GM15510 (cell line): ENCODE data around the gene NAA50.

Experiments
- POLR2A ChIP-seq: IDR thresholded peaks from 3 replicates; pipeline ENCODE4 v1.6.1; 2011; ENCODE audit warnings: borderline replicate concordance; ENCODE audit not compliant: insufficient read length; ENCODE audit errors: extremely low read depth

Gene NAA50

DNA sequence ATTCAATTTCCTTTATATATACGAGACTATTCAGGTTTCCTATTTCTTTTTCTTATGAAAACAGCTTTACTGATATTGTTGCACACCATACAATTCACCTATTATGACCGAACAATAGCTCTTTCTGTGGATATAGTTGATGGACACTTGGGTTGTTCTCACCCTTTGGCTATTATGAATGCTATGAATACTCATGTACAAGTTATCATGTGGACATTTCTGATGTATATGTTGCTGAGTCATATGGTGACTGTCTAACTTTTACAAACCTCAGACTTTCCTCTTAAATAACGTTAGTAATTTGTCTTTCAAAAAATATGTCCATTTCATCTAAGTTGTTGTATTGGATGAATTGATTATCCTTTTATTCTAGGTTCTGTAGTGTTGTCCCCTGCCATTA lies 33.9 kb downstream of the NAA50 start:
- no peak for TF ChIP-seq POLR2A

DNA sequence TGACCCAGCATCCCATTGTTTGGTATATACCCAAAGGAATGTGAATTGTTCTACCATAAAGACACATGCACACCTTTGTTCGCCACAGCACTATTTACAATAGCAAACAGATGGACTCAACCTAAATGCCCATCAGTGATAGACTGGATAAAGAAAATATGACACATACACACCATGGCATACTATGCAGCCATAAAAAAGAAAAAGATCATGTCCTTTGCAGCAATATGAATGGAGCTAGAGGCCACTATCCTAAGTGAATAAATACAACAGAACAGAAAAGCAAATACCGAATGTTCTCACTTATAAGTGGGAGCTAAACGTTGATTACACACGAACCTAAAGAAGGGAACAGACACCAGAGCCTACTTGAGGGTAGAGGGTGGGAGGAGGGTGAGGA lies 38.2 kb downstream of the NAA50 start:
- no peak for TF ChIP-seq POLR2A

DNA sequence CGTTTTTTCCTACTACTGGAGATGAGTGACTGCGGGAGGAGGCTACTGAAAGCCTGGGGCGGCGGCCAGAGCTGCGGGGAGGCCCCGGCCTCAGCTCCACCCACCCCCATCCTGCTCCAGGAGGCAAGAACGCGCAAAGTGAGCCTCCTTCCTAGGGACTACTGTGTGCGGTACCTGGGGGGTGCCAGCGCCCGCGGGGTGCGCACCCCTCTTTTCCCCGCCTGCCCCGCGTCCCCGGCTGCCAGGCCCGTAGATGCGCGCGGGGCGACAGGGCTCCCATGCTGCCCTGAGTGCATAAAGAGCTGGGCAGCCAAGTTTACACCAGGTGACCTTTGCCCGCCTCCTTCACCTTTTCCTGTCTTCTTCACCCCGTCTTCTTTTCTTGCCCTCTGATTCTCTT lies 47.1 kb downstream of the NAA50 start:
- no peak for TF ChIP-seq POLR2A

DNA sequence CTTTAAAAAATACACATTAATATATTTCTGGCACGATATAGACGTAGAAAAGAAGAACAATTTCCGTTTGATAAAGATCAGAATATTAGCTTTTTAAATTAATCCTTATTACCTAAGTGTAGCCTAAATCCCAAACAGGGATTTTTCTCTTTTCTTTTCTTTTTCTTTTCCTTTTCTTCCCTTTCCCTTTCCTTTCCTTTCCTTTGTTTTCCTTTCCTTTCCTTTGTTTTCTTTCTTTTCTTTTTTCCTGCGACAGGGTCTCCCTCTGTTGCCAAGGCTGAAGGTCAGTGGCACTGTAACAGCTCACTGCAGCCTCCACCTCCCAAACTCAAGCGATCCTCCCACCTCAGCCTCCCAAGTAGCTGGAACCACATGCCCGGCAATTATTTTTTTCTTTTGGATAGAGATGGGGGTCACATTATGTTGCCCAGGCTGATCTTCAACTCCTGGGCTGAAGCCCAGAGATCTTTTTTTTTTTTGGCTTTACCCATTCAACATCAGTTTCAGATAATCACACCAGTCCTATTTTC lies 47.8 kb downstream of the NAA50 start:
- TF ChIP-seq POLR2A = no peak

DNA sequence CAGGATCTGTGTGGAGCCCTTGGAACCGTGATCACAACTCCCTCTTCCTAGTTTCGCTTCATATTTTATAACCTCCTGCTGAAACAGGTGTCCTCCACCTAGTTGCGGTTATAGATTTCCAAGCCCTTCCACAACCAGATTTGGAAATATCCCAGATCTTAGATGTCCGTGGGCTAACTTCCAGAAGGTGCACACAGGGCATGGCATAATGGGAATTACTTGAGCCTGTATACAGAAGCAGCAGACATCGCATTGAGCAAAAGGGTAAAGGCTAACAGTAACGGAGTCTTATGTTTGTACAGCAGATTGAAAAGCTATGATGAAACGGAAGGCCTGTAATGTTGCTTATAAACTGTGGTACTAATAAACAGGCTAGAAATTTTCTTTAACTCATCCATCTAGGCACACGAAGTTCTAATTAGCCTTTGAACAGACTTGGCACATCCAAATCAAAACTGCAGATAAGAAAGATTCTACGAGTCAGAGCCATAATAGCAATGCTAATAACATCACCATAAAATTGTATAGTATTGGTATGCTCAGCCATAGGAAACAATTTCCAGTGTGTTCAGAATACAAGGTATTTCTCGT lies 48.5 kb downstream of the NAA50 start:
- no peak for TF ChIP-seq POLR2A

DNA sequence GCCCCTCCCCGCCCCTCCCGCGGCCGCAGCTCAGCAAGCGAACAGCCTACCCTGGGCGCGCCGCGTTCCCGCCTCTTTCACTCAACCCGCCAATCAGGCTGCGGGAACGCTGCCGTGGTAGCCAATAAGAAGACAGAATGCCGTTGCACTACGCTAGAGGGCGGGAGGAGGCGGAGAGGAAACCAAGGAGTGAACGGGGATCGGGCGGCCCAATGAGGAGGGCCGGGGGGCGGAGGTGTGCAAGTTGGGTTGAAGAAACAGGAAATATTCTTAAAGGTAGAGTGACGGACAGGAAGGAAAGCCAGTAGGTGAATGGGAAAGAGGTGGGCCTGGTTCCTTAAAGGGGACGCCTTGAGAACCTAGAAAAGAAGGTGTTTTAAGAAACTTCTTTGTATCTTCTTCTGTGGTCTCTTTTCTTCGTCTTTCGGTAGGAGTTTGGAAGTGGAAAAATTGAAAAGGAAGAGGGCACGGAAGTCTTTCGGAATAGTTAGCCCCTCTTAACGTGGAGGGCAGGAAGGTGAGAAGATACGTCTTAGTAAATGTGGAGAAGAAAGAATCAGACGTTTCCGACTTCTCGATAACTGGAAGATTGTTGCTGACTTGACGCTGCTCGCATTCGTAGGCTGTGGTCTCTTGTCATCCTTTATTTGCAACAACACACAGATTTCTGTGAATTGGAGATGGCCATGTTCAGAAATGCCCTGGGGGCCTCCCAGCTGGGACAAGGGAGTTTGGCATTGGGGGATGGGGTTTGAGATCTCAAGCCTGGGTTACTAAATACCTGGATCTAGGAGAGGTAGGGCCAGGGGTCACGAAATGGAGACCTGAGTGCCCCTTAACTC lies 49.2 kb downstream of the NAA50 start:
- TF ChIP-seq POLR2A = peak; percentile 2

DNA sequence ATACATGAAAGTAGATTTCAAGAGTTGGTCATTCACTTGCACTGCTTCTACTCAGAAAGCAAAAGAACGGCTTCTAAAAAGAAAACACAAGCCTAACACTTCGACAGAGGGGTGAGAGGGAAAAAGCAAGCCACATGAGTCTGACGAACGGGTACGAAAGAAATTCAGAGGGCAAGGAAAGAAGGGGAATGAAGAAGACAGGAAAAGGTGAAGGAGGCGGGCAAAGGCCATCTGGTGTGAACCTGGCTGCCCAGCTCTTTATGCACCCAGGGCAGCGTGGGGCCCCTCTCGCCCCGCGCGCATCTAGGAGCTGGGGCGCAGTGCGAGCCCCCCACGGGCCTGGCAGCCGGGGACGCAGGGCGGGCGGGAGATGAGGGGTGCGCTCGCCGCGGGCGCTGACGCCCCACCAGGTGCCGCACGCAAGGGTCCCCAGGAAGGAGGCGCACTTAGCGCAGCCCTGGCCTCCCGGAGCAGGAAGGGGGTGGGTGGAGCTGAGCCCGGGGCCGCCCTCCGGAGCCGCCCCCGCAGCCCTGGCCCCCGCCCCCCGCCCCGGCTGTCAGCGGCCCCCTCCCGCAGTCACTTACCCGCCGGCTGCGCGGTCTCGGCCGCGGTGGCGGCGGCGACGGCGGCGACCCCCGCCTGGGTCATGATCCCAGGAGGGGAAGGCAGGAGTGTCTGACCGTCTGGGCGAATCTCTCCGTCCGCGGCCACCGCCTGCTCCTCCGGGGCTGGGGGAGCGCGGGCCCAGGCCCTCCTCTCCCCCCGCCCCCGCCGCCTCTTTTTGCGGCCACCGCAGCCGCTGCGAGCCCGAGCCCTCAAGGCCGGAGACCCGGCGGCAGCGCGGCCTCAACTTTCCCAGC lies 50.0 kb downstream of the NAA50 start, which contains the start of gene USF3:
Gene USF3 (minus strand): TSS at position 857 of the 860 bp plus-strand sequence. CDS start 21,764 bp downstream, outside the sequence.
- peak; percentile 77 for TF ChIP-seq POLR2A

DNA sequence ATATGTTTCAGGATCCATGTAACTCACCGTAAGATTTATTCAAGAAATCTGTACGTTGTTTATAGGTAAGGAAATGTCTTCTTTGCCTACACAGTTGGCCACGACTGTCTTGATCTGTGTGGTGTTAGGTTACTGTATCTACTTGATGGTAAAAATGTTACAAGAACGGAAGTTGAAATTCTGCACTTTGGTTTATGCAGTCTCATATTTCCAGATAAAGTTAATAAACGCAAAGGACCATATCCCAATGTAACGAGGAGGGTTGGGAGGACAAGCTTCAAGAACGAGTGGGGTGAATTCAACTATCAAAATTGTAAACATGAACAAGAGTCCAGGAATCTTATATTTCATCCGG lies 50.6 kb downstream of the NAA50 start:
- no peak for TF ChIP-seq POLR2A

DNA sequence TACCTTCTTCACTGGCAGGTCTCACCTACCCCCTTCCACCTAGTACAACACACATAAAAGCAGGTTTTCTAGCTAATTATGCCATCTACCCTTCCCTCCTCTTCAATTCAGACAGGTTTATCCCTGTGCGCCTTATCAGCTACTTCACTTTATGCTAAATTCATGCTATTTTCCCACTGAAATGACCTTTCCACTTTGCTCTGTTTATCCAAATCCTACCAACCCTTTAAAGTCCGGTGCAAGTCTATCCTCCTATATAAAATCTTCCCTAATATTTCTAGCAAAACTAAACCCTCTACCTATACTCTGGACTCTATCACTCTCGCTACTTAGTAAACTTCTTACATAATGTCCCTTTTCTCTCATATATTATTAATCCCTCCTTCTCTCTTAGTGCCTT lies 55.6 kb downstream of the NAA50 start:
- TF ChIP-seq POLR2A = no peak

DNA sequence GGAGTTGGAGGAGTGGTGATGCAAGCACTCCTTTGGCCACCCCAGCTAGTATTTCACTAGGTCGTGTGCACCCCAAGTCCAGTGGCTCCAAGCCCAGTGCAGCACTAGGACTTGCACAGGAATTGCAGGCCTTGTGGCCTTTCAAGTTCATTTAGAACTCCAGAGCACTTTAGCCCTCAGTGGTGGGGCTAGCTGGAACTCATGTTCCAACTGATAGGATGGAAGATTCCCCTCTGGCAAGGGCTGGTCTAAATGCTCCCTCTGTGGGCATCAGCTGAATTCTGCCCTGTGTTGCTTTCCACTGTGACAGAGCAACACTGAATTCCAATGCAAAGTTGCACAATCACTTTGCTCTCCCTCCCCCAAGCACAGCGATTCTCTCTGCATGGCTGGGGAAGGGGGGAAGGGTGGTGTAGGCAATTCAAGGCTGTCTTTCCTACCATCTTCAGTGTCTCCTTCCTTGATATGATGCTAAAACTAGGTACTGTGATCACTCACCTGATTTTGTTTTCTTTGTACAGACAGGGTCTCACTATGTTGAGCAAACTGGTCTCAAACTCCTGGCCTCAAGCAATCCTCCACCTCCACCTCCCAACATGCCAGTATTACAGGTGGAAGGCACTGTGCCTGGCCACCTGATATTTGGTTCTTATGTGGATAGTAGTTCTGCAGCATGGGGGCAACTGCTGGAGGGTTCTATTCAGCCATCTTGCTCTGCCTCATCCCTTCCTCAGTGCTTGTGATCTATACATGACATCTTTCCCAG lies 59.9 kb downstream of the NAA50 start:
- TF ChIP-seq POLR2A = no peak

DNA sequence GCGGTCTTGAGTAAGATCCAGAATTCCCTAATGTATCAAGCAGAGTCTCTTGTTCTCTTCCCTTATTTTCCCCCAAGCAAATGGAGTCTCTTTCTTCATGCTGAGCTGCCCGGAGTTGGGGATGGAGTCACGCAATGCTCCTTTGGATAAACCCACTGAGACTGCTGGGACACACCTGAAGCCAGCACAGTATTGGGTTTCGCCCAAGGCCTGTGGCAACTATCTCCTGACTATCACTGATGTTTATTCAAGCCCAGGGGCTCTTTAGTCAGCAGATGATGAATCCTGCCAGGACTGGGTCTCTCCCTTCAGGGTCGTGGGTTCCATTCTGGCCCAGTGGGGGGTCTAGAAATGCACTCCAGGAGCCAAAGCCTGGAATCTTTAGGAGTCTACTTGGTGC lies 60.9 kb downstream of the NAA50 start:
- no peak for TF ChIP-seq POLR2A

DNA sequence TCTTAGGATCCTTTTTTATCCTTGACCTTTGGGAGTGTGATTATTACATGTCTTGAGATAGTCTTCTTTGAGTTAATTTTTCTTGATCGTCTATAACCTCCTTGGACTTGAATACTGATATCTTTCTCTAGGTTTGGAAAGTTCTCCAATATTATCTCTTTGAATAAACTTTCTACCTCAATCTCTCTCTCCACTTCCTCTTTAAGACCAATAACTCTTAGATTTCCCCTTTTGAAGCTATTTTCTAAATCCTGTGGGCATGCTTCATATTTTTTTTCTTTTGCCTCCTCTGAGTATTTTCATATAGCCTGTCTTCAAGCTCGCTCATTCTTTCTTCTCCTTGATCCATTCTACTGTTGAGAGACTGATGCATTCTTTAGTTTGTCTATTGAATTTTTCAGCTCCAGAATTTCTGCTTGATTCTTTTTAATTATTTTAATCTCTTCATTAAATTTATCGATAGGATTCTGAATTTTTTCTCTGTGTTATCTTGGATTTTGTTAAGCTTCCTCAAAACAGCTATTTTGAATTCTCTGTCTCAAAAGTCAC lies 61.7 kb downstream of the NAA50 start:
- TF ChIP-seq POLR2A = no peak

DNA sequence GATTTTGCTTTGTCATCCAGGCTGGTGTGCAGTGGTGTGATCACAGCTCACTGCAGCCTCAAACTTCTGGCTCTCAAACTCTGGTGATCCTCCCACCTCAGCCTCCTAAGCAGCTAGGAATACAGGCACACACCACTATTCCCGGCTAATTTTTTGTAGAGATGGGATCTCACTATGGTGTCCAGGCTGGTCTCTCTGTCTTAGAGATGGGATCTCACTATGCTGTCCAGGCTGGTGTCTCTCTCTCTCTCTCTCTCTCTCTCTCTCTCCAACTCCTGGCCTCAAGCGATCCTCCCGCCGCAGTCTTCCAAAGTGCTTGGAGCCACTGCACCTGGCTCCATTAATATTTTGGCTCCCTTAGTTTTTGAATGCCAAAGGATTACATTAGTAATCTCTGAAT lies 67.3 kb downstream of the NAA50 start:
- no peak for TF ChIP-seq POLR2A

DNA sequence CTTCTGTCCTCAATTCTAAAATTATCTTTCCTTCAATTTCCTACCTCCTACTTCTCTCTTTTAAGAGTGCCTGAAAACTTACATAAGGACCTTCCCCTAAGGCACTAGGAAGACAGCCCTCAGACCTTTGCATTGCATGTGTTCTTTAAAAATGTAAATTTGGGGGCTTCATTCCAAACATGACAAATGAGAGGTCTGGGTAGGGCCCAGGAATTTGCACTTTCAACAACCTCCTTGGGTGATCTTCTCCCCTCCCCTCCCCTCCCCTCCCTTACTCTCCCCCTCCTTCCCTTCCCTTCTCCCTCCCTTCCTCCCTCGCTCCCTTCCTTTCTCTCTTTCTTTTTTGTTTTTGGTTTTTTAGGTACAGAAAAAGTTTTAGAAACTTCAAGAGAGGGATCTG lies 68.3 kb downstream of the NAA50 start:
- no peak for TF ChIP-seq POLR2A
